Epithelial cell of prostate (primary cell): ENCODE measurements around the gene C12orf43.
A peak's percentile ranks its signal among the peaks of the same experiment; 100 is the strongest.

ENCODE experiments used
- DNase-seq: peaks from one replicate; pipeline ENCODE4 v3.0.0-alpha.2; 2011; ENCODE audit warnings: low read depth, low spot score
- H3K27ac ChIP-seq: fragments of 450-650 bp; 2 replicates; pipeline ENCODE4 v1.5.1; 2017; ENCODE audit warnings: mild to moderate bottlenecking

Gene C12orf43

DNA sequence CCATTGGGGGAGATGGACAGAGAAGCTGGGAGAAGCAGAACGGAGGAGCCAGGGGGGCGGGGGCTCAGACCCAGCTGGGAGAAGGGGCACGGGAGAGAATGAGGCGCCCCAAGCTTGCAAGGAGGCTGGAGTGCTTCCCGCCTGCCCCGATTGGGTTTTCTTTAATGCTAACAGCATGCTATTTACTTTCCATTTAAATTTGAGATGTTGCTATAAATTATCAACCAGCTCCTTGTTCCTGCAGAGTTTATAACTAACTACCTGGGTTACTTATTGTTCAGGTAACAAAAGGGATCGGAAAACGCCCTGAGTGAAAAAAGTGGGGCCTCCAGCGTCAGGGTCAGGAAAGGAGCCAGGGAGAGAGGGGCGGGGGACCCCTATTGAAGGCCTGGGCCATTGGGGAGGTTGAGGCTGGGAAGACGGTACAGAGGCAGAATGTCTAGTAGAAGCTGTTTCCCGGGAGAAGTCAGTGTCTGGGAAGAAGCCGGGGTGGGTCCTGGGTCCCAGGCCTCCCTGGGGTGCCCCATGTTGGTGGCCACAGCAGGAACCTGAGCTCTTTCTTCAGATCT, 35.4 kb downstream of the C12orf43 start:
- no peak for DNase-seq

DNA sequence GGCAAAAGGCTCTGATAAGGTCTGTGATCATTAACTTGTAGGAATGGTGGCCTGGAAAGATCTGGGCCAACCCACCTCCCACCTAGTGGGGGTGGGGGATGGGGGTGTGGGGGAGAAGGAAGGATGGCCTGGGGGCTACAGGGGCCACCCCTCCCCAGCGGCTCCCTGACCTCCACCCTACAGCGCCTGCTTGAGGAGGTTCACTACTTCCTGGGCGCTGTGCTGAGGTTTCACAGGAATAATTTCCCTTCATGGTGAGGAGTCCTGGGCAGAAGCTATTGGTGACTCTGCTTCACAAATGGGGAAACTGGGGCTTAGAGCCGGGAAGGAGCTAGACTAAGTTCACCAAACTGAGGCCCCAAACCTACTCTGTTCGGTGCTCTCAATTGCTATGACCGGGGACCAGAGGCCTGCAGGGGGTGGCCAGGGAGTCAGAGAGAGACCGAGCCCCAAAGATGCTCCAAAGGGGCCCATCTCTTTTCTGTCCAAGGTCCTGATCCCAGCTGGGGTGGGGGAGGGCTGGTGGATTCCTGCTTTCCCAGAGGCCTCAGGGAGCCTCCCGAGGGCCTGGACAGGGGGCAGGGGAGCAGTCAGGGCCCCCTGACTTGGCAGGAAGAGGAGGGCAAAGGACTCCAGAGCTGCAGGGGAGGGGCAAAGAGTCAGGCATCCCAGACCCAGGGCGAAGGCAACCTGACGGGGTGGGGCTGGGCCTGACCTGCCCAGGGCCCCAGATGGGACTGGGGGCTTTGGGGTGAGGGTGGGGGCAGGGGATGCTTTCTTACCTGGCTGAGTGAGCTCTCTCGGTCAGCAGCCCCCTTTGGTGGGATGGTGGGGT, 36.2 kb downstream of the C12orf43 start:
- no peak for DNase-seq
- H3K27ac ChIP-seq: no peak overlapping the region

More for the DNA sequence above, 35.4 kb downstream of the C12orf43 start:
- H3K27ac ChIP-seq: no peak overlapping the region

DNA sequence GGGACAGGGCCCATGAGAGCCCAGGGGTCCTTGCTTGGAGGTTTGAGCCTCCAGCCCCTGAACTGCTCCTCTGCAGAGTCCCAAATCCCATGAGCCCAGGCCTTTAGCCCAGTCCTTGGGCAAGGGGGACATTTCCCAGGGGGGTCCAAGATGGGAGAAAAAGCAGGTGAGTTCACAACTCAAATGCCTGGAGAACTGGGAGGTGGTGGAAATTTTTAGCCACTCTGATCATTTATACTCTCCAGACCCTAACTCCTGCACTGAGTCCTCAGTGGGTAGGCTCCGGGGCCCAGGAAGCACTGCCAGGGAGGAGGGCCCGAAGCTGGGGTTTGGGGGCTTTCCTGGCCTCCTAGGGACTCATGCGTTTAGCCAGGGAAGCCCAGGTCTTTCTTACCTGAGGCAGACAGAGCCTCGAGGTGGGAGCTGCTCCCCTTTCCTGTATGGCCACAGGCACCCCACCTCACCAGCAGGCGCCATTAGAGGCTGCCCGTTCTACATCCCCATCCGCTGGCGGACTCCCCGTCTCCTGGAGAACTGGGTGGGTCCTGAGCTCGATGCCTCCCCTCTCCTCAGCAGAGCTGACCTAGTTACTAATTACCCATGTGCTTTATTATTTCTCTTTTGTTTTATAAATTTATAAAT, 36.9 kb downstream of the C12orf43 start:
- H3K27ac ChIP-seq: no peak overlapping the region
- no peak for DNase-seq

DNA sequence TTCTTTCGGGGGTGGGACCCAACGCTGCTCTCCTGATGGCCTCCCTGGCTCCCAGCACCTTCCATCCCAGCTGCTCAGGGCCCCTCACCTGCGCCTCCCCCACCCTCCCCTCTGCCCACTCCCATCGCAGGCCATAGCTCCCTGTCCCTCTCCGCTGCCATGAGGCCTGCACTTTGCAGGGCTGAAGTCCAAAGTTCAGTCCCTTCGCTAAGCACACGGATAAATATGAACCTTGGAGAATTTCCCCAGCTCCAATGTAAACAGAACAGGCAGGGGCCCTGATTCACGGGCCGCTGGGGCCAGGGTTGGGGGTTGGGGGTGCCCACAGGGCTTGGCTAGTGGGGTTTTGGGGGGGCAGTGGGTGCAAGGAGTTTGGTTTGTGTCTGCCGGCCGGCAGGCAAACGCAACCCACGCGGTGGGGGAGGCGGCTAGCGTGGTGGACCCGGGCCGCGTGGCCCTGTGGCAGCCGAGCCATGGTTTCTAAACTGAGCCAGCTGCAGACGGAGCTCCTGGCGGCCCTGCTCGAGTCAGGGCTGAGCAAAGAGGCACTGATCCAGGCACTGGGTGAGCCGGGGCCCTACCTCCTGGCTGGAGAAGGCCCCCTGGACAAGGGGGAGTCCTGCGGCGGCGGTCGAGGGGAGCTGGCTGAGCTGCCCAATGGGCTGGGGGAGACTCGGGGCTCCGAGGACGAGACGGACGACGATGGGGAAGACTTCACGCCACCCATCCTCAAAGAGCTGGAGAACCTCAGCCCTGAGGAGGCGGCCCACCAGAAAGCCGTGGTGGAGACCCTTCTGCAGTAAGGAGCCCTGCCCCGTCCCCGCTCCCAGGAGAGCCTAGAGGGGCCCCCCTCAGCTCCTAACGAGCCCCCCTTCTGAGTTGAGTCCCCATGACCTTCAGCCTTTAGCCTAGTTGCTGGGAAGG, 37.7 kb downstream of the C12orf43 start, which contains the start of gene HNF1A:
TSS of gene HNF1A (plus strand) at position 248 of the 924 bp plus-strand sequence. CDS start at position 474, 226 bp downstream.
- no peak within 1 kb of the TSS for H3K27ac ChIP-seq
- no peak for DNase-seq

DNA sequence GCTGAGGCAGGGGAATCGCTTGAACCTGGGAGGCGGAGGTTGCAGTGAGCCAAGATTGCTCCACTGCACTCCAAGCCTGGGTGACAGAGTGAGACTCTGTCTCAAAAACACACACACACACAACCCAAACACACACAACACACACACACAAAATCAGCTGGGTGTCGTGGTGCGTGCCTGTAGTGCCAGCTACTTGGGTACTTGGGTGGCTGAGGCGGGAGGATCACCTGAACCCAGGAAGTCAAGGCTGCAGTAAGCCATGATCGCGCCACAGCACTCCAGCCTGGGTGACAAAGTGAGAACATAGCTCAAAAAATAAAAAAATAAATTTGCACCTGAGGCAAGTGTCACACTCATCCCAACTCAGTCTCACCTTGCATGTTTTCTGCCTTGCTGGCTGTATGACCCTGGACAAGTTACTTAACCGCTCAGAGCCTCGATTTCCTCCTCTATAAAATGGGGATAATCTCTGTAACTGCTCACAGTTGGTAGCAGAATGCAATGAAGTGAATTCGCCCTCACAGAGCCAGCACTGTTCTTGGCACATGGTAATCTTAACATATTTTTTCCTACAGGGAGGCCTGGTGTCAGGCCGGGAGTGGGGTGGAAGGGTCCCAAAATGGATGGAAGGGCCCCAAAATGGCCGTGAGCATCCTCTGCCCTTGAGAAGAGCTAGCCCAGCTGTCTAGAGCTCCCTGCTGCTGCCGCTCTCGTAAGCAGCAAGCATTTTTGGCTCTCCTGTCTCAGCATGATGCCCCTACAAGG, 38.6 kb downstream of the C12orf43 start:
- DNase-seq: no peak
- H3K27ac ChIP-seq: no peak overlapping the region

DNA sequence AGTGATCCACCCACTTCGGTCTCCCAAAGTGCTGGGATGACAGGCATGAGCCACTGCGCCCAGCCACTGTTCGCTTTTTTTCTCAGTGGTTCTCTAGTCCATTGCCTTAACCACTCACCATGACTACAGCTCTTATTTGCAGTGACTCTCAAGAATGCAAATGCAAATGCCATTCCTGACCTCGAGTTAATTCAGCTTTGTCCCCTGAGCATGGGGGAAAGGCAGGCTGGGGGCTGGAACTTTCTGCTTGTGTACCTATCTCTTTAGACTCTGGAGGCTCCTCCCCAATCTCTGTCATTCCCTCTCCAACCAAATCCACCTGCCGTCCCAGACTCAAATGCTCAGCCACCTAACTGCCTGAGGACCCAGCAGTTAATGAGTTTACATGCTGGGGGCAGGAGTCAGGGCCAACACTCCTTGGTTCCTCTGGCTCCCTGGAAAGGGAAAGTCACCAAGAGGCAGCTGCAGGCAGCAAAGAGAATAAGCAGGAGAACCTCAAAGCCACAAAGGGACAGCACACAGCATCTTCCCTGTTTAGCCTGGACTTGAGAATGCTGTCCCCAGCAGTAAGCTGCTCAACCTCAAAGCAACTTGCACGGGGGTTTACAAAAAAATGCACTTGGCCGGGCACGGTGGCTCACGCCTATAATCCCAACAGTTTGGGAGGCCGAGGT, 43.3 kb downstream of the C12orf43 start:
- no peak overlapping the region for H3K27ac ChIP-seq
- DNase-seq: no peak

DNA sequence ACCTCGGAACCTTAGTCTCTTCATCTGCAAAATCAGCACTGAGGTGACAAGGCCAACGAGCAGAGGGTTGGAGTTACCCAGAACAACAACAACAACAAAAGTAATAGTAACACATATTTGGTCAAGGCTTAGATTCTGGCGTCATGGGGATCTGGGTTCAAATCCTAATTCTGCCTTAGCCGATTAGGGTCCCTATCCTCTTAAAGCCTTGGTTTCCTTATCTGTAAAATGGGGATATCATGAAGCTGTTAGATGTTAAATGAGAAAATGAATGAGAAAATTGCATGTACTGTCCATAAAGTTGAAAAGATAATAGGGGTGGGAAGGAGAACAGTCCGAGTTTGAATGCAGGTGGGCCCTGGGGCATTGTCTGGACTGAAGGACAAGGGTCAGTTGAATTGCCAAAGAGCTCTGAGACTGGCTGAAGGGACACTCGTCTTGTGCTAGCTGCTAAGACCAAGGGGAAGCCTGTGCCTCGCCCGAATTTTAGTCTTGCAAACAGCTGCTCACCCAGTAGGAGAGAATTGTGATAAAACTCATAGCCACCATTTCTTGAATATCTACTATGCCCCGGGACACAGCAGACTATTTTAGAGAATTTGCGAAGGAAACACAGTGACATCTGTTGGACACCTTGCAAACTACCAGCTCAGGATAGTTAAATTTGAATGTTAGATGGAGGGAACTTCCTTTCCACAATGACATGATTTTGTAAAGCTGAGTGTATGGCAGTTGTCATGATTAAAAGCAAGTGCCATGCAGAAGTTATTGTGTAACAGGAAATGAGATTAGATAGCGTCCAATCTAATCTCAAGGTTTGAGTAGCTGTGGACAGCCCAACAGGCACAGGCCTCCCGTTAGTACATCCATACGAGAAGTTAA, 44.7 kb downstream of the C12orf43 start:
- no peak overlapping the region for H3K27ac ChIP-seq
- DNase-seq: no peak

DNA sequence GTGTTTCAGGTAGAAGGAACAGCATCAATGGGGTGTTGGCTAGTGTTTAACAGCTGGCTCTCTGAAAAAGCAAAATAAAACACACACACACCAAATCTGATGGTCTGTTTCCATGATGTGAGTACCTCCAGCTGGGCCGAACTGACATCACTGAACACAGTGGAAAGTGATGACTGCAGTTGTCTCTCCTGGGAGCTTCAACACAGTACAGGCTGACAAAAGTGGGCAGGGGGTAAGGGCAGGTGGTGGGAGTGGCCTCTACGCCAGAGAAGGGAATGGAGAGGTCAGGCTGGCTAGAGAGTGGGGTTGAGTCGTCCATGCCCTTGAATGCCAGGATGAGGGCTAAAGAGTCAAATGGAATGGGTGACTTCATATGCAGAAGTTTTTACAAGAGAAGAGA, 46.0 kb downstream of the C12orf43 start:
- no peak for DNase-seq
- H3K27ac ChIP-seq: no peak overlapping the region

DNA sequence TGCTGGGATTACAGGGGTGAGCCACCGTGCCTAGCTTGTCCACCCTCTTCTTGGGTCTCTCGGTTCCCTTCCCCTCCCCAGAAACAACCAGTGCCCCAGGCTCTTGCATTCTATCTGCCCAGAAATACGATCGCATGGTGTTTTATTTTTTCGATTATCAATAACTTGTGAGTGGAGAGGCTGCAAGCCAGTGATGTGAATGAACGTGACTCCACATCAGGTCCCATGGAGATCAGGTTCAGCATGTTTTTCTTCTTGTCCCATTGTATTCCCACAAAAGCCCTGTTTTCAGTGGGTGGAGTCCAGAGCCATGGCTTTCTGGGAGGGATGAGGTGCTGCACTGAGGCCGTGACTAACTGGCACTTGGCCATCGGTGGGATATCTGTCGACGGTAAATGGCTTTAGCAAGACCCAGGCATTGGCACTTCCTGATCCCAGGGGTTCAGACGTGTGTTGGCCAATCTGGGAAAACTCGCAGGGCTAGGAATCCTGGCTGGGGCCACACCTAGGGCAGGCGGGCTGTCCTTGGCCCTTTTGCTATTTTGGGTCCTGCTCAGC, 50.7 kb downstream of the C12orf43 start:
- no peak for DNase-seq
- no peak overlapping the region for H3K27ac ChIP-seq

DNA sequence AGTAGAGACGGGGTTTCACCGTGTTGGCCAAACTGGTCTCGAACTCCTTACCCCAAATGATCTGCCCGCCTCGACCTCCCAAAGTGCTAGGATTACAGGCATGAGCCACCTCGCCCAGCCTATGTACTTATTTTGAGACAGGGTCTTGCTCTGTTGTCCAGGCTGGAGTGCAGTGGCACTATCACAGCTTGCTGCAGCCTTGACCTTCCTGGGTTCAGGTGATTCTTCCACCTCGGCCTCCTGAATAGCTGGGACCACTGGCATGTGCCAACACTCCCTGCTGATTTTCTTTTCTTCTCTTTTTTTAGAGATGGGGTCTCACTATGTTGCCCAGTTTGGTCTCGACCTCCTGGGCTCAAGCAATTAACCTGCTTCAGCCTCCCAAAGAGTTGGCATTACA, 52.0 kb downstream of the C12orf43 start:
- no peak overlapping the region for H3K27ac ChIP-seq

DNA sequence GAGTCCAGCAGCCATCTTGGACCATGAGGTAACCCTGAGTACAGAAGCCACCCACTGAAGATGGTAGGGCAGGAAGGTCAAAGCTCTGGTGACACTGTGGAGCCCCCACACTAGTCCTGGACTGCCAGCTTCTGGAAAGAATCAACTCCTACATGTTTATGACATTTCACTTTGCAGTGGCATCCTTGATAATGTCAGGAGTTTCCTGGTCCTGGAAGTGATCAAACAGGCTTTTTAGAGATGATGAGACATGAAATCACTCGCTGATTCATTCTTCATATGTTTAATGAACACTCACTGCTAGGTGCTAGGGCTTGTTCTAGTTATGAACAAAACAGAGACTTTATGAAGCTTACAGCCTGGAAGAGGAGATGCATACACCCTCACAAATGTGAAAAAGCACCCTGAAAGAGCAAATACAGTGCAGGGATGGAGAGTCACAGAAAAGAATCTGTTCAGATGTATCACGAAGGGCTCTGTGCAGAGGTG, 53.7 kb downstream of the C12orf43 start:
- DNase-seq: peak; percentile 80
- H3K27ac ChIP-seq: peak overlapping the region; percentile 81

More for the DNA sequence above, 52.0 kb downstream of the C12orf43 start:
- no peak for DNase-seq

DNA sequence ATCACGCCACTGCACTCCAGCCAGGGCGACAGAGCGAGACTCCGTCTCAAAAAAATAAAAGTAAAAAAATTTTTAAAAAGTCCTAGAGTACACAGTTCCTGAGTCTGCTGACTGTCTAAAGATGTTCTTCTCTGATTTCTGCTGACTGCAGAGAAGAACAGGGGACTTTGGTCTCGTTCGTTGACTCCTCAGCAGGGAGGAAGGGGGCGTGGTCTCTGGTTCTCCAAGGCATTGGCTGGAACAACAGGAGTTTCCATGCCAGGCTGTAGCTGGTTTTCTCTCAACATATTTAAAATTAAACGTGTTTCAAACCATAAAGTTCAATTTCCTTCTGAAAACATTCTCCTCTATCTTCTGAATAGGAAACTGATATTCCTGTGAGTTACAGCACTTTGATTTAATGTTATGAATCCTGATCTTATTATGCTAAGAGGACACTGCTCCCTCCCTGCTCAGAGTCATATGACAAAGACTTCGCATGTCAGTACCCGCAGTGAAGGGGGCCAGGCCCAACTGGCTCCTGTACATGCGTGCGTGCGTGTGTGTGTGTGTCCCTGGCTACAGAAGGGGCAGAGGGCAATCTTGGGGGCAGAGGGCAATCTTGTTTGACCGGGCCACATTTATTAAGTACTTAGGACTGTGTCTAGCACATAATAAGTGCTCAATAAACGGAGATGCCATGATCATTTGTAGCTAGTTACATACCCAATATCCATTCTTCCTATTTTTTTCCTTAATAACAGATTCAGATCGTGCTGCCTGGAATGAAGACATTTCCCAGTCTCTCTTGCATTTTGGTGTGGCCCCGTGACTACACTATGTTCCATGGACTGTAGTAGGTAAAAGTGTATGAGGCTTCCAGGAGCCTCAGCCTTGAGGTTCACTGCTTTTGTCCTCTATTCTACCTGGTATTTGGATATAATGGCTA, 54.4 kb downstream of the C12orf43 start:
- no peak for DNase-seq
- H3K27ac ChIP-seq: peak overlapping the region; percentile 81

DNA sequence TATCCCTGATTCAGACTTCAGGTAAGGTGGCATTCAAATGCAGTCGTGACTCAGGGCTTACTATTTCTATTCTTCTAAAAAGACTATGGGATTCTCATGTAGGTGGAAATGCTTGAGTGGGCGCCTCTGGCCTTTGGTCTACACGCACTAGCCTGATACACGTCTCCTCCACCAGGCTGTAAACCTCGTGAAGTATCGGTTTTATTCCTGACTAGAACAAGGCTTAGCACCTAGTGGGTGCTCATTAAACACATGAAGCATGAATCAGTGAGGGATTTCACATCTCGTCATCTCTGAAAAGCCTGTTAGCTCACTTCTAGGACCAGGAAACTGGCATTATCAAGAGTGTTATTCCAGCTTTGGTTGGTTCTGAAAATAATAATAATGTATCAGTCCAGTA, 55.6 kb downstream of the C12orf43 start:
- no peak overlapping the region for H3K27ac ChIP-seq
- DNase-seq: no peak

DNA sequence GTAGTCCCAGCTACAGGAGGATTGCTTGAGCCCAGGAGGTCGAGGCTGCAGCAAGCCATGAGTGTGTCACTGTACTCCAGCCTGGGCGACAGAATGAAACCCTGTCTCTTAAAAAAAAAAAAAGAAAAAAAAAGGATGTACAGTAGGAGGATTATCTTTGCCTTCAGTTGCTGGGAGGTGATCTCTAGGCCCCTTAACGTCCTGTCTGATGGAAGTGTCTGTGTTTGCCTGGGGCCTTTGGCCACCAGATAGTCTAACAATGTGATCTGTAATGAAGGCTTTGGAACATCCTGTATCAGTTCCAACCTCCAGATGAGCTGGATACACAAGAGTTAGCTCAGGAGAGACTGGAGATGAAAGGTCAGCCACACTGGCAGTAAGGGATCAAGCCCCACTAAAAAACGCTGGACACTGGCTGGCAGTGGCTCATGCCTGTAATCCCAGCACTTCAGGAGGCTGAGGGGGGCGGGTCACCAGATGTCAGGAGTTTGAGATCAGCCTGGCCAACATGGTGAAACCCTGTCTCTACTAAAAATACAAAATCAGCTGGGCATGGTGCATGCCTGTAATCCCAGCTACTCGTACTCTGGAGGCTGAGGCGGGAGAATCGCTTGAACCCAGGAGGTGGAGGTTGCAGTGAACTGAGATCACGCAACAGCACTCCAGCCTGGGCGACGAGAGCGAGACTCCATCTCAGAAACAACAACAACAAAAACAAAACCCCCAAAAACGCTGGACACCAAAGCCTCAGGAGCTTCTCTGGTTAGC, 57.0 kb downstream of the C12orf43 start:
- no peak for DNase-seq
- no peak overlapping the region for H3K27ac ChIP-seq

DNA sequence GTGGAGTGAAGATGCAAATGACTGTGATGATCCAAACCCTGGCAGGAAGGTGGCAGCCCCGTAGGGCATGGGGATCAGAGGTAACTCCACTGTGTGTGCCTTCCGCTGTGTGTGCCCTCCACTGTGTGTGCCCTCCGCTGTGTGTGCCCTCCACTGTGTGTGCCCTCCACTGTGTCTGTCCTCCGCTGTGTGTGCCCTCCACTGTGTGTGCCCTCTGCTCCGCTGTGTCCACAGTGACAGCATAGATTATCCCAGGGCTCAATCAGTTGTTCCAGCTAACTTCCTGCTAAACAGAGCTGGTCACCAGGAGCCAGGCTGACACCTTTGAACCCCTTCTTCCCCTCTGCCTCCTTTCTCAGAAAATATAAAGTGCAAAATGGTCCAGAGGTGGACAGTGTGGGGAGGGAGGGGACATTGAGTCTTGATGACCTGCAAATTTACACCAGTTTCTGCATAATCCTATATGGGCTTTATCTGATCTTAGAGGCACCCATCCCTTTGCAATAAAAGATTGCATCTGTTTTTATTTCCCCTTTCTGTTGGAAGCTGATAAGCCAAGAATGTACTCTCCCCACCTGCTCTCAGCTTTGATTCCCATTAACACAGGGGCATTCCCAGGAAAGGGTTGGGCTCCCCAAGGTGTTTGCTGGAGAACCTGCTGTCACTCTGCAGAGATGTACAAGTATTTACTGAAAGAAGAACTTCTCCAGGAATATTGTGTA, 59.5 kb downstream of the C12orf43 start:
- DNase-seq: no peak
- no peak overlapping the region for H3K27ac ChIP-seq
